Measurements from ENCODE around the gene MTREX.

Gene MTREX

GRCh38 chr5:55320571-55320970 is 12.8 kb downstream of the MTREX start:
- no peak for TF ChIP-seq TAF1 (IDR thresholded peaks at IDR 0.05; ENCODE audit: borderline replicate concordance, insufficient read depth, low read length)
- no peak for TF ChIP-seq FOXP2 (optimal IDR thresholded peaks at IDR 0.05; ENCODE audit: borderline replicate concordance, extremely low read depth, extremely low read length, insufficient read depth)
- TF ChIP-seq REST (IDR thresholded peaks at IDR 0.05; ENCODE audit: insufficient read depth in 1 of 2, low read depth in 2 of 2, low read length in 2 of 2): no peak
- TF ChIP-seq POLR2AphosphoS5 (IDR thresholded peaks at IDR 0.05; ENCODE audit: low read depth, low read length): no peak
- no peak for TF ChIP-seq SIN3A (IDR thresholded peaks at IDR 0.05; ENCODE audit: borderline replicate concordance, insufficient read depth, low read length)

GRCh38 chr5:55324006-55324405 is 16.2 kb downstream of the MTREX start:
- no peak for TF ChIP-seq REST (IDR thresholded peaks at IDR 0.05; ENCODE audit: insufficient read depth in 1 of 2, low read depth in 2 of 2, low read length in 2 of 2)
- TF ChIP-seq TAF1 (IDR thresholded peaks at IDR 0.05; ENCODE audit: borderline replicate concordance, insufficient read depth, low read length): no peak
- TF ChIP-seq FOXP2 (optimal IDR thresholded peaks at IDR 0.05; ENCODE audit: borderline replicate concordance, extremely low read depth, extremely low read length, insufficient read depth): no peak
- no peak for TF ChIP-seq SIN3A (IDR thresholded peaks at IDR 0.05; ENCODE audit: borderline replicate concordance, insufficient read depth, low read length)
- TF ChIP-seq POLR2AphosphoS5 (IDR thresholded peaks at IDR 0.05; ENCODE audit: low read depth, low read length): no peak

GRCh38 chr5:55324815-55325418 is 17.1 kb downstream of the MTREX start:
- TF ChIP-seq REST (IDR thresholded peaks at IDR 0.05; ENCODE audit: insufficient read depth in 1 of 2, low read depth in 2 of 2, low read length in 2 of 2) (no peak), TAF1 (IDR thresholded peaks at IDR 0.05; ENCODE audit: borderline replicate concordance, insufficient read depth, low read length) (no peak)

- TF ChIP-seq SIN3A (IDR thresholded peaks at IDR 0.05; ENCODE audit: borderline replicate concordance, insufficient read depth, low read length): no peak
- no peak for TF ChIP-seq FOXP2 (optimal IDR thresholded peaks at IDR 0.05; ENCODE audit: borderline replicate concordance, extremely low read depth, extremely low read length, insufficient read depth)
- no peak for TF ChIP-seq POLR2AphosphoS5 (IDR thresholded peaks at IDR 0.05; ENCODE audit: low read depth, low read length)
- no peak for TF ChIP-seq REST (IDR thresholded peaks at IDR 0.05; ENCODE audit: insufficient read depth in 1 of 2, low read depth in 2 of 2, low read length in 2 of 2)
- TF ChIP-seq TAF1 (IDR thresholded peaks at IDR 0.05; ENCODE audit: borderline replicate concordance, insufficient read depth, low read length): no peak
Measured at GRCh38 chr5:55325621-55326020, 17.8 kb downstream of the MTREX start.

GRCh38 chr5:55327281-55327680 is 19.5 kb downstream of the MTREX start:
- TF ChIP-seq TAF1 (IDR thresholded peaks at IDR 0.05; ENCODE audit: borderline replicate concordance, insufficient read depth, low read length) (no peak), REST (IDR thresholded peaks at IDR 0.05; ENCODE audit: insufficient read depth in 1 of 2, low read depth in 2 of 2, low read length in 2 of 2) (no peak), FOXP2 (optimal IDR thresholded peaks at IDR 0.05; ENCODE audit: borderline replicate concordance, extremely low read depth, extremely low read length, insufficient read depth) (no peak), SIN3A (IDR thresholded peaks at IDR 0.05; ENCODE audit: borderline replicate concordance, insufficient read depth, low read length) (no peak)
